HG03439 (cell line): ENCODE data around the gene CABYR.
A peak's percentile ranks its signal among the peaks of the same experiment; 100 is the strongest.

ENCODE experiments used
- ATAC-seq: cut with Tn5 transposase; IDR thresholded peaks from one replicate; pipeline ENCODE4 v1.9.1; 2021; ENCODE audit warnings: mild to moderate bottlenecking, moderate library complexity; ENCODE audit not compliant: unreplicated experiment

Gene CABYR

DNA sequence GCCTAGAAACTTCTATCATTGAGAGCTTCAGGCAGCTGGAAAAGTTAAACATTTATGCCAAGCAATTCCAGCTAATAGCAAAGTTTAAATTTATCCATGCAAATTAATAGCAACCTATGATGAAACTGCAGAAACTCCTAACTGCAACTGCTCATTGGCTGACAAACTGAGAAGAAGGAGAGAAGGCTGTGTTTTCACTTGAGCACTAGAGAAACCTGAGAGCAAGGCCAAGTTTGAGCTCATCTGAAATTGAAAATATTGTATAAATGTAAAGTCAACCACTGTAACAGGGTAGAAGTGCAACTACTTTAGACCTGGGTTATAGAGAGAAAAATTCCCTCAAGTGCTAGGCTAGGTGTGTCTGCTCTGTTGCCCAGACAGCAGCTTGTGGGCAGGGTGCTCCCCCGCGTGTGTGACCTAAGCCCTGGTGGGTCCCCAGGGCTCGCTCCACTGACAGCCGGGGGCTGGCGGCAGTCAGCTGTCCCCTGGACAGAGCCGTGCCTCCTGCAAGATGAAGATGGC is 50.2 kb downstream of the CABYR start:
- ATAC-seq, result peak; percentile 54

DNA sequence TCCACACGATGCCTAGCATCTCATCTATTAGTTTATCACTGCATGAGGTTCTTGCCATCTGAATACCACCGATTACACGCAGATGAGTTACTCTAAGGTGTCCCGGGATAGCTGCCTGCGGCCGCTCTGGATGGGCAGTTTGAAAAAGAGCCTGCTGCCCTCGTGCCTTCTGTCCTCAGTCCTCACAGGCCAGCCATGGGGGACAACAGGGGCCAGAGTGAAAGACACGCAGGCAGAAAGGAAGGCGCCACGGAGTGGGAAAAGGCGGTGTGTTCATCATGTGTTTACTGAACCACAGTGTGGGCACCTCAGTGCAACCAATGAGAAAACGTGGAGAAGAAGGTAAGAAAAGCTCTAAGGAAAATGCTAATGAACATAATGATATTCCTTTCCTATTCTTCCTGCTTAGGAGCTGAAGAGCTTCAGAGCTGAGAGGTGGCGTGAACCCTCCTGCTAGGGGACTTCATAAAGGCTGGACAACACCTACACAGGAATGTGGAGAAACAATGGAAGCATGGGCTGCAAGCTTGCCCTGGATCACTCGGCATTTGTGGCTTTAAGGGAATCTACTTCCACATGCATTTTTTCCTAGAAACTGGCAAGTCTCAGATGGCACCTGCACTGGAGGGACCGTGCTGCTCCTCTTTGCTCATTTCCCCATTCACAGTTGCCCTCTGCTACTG is 50.9 kb downstream of the CABYR start:
- ATAC-seq, result no peak

DNA sequence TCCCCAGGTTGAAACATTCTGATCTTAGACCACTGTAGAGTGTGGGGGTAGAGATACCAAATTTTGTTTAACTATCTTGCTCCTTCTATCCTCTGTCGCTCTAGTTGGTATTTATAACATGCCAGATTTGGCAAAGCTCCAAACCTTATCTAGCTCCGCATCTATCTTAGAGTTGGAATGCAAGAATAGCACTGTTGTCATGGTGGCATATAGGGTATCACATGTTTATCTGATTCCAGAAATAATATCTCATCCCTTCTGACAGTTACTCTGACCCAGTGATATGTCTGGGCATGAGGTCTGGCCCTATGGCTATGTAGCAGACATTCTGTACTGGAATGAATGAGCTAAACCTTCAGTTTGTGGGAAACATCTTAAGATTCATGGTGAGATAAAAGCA is 51.7 kb downstream of the CABYR start:
- ATAC-seq, result no peak

DNA sequence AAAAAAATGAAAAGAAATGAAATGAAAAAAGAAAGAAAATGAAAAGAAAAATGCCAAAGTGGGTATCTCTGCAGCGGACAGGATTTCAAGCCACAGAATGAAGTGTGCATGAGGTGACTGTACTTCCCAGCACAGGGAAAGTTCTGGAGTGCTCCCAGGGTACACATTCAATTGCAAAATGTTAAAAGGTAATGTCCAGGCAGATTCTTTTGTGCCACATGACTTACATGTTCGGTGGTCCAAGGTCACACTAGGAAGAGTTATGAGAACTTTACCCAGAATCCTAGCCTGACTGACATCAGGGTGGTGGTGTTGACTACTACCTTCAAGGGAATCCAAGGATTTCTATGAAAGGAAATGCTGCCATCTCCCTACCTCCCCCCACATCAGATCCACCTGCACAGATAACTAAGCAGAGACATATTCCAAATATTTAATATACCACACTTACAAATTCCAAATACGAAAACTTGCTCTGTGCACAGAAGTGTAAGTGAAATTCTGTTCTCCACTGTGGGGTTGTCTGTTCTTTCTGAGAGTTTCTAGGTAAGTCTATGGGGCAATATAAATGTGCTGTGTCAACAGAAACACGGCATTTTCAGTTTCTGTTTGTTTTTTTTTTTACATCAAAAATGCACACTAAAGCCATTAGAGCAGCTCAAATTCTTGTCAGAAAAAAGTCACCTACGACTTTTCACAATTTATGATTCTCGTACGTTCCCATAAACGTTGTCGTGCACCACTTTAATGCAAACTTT is 56.6 kb downstream of the CABYR start:
- ATAC-seq, result no peak

DNA sequence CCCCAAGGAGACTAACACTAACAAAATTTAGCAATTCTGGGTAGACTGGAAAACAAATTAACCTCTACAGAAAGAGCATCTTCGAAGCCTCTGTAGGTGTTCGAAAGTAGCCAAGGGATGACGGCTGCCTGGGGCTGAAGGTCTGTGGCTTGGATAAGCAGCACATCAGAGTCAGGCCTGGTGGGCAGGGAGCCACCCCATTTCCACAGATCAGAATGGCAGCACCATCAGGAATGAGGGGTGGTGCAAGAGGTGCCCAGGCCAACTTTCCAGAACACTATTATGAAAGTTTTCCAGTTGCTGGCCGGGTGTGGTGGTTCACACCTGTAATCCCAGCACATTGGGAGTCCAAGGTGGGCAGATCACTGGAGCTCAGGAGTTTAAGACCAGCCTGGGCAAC is 57.9 kb downstream of the CABYR start:
- ATAC-seq, result no peak

DNA sequence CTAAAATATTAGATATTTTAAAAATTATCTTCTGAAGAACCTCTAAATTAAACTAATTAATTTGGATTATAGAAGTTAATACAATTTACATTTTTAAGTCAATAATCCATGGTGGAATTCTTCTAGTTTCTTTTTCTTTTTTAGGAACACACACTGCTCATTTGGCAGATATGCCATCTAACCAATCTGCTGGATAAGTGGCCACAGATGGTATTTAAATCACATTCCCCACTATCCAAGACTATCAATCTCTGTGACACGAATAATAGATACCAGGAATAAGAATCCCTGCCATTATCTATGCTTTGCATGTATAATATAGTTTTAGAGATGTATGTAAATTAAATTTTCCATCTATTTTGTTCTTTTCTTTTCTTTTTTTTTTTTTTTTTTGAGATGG is 58.5 kb downstream of the CABYR start:
- ATAC-seq, result no peak

DNA sequence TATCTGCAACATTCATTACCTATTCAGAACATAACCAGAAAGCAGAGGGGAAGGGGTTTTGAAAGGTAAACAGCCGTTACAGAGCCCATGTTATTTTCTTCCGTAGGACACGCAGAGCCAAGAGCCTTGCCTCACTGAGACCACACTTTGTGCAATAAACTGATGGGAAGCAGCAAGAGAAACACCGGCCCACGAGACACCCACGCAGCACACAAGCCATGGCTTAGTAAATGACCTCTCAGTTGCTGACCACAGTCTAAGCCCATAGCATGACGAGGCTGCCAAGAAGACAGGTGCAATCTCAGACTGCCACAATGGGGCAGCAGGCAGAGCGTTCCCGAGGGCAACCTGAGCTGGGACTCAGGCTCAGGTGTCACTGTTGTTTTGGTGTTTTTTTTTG is 59.6 kb downstream of the CABYR start:
- ATAC-seq, result no peak

DNA sequence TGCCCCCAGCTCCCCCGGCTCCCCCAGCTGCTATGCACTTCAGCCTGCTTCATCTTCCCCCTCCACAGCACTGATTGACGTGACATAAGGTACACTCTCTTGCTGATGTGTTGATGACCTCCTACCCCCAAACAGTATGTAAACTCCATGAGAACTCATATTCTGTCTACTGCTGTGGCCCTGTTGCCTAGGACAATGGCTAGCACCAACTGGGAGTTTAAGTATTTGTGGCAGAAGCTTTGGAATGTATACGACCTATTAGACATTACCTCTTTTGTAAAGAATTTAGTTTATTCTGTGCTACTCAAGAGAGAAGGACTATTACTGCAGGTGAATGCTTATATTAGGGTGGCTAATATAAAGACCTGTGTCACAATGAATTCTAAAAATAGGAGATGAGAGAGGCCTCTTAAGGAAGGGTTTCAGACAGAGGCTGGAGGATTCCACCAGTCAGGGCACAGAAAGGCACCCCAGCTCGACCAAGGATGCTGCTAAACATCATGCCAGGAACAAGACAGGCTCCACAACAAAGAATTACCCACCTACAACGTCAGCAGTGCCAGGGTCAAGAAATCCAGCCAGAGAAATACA is 60.6 kb downstream of the CABYR start:
- ATAC-seq, result no peak

DNA sequence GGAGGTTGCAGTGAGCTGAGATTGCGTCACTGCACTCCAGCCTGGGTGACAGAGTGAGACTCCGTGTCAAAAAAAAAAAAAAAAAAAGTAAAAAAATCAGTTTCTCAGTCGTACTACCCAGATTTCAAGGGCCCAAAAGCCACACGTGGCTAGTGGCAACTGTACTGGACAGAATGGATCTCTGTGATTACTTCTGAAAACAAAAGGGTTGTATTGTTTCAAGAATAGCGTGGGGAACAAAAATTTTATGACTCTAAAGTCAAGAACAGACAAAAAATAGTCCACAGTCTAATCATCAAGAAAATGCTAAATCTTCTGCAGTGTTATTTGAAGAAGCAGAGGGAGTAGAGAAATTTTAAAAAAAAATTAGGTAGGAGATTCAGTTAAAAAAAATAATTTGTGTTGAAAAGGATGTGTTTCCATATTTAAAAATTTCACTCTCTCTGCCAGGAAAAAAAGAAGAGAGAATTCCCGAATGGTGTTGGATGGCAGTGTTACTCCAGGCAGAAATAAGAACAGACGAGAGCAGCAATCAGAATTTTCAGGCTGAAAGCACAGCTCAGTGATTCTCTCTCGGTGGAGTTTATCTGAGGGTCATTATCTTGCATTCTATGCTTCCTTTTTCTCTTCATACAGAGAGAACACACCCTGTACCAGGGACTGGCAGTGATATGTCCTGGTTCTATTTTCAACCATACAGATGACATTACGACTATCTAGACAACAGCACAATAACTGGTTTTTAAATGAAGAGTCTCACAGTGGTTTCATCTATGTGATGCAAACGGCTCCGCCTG is 61.8 kb downstream of the CABYR start:
- ATAC-seq, result no peak

DNA sequence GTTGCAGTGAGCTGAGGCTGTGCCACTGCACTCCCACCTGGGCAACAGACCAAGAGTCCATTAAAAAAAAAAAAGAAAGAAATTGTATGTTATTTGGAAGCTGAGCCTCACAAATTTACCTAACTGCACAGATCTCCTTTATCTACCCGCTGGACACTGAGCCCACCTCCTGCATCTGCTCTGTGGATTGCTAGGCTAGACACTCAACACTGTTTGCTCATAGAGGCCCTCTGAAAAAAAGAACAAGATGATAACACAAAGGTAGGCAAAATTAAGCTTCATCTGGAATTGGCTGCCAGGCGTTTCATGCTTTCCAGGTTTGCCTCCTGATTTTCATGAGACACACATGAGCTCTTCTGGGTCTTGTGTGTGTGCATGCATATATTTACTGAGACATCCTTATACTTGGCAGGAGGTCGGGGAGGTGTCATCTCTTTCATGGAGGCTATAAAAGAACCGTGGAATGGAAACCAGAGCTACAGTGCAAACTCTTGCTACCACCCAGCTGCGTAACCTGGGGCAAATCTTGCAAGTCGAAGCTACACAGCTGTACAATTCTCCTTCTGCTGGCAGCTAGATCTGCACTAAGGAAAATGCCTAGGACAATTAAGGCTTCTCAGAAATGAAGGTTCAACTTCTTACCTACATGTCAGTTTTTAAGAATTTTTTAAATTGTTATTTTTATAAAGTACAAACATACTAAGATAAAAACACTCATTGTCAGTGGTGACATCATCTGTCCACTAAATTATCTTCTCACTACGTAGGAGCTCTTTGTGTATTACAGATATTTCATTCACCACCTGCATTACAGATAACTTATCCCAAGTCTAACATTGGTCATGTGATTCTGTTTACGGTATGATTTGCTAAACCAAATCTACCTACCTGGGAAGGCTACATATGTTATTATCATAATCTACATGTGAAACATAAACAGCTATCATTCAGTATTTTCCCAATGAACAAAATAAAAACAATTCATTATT is 63.1 kb downstream of the CABYR start:
- no peak for ATAC-seq

DNA sequence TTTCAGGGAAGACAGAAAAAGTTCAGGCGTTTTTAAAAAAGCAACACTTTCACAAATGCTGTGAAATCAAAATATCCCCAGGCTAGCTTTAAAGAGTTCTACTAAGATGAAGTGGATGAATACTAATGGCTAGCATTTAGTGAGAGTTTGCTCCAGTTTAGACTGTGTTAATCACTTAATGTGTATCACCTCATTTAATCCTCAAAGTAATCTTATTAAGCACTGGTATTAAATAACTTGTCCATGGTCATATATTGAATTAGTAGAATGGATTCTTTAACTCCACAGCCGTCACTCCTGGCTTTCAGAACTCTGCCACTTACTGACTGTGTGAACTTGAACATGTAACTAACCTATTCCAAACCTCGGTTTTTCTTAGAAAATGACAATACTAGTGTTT is 66.0 kb downstream of the CABYR start:
- no peak for ATAC-seq

DNA sequence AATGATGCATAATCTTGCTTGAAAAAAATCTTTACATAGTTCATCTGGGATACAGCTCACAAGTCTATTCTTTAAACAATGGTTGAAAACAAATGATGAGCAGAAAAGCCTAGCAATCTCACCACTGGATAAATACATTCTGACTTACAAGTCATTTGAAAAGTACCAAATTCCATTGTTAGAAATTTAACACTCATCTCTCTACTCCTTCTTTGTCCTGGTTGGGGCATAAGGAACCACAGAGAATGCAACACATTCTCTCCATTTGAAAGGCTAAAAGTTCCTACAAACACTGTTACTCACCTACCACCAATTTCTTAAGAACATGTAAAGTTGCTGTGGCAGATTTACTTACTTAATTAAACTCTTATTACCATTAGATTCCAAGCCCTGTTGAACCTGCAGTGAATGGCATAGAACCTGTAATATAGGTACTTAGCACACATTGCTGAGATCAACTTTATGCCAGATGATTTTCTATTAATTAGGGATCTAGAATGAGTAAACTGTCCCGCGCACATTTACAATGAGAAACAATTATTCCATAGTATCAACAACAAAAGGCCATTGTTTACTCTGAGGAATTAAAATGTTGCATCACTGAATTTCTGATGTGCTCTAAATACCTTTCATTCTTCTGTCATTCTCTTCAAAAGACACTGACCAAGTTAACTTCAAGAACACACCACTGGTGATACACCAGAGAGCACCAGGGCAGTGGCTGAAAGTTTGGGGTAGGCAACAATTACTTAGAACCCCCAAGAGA is 69.6 kb downstream of the CABYR start:
- ATAC-seq, result no peak

DNA sequence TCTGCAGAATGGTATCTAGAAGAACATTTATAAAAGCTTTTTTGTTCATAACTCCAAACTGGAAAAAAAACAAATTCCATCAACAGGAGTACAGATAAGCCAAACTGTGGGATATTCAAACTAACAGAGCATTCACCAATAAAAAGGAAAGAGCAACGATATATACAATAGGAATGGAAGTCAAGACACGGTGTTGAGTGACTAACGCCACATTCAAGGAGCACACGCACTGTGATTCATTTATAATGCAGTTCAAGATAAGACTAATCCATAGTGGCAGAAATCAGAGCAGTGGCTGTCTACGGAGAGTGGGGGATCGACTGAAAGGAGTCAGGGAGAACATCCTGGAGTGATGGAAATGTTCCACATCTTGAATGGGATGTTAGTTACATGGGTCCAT is 70.7 kb downstream of the CABYR start:
- ATAC-seq, result no peak
